B cell (primary cell): ENCODE data around the gene RIPOR2. TPM values are rescaled to one million over a fixed set of nuclear protein-coding genes. Genes with fewer than 3 reads are reported as not detected.
"Not testable (repeated sequence)": the region's sequence is repeated elsewhere in the genome, so short reads cannot be mapped to it uniquely, and the experiment has no call there.

Source experiments
- ATAC-seq: fragments of 200-7000 bp; cut with Tn5 transposase; one replicate; pipeline ENCODE4 v1.10.0; 2021; ENCODE audit warnings: low read depth, mild to moderate bottlenecking, moderate number of reproducible peaks, moderate library complexity
- CTCF ChIA-PET: fragments of 350-600 bp; sonication (Branson Sonifier 250); formaldehyde crosslinking; loops from one replicate; lab custom pipeline; 2021; ENCODE audit warnings: antibody characterized with exemption, inconsistent platforms; lab: Charles Lee
- POLR2A ChIA-PET: fragments of 350-600 bp; sonication (Branson Sonifier 250); formaldehyde crosslinking; loops from one replicate; lab custom pipeline; 2021; ENCODE audit warnings: antibody characterized with exemption; lab: Charles Lee
- DNase-seq: peaks from one replicate; pipeline ENCODE4 v3.0.0; 2013
- H2AFZ ChIP-seq: 2 replicates; pipeline ENCODE4 v1.6.1; 2012; ENCODE audit warnings: mild to moderate bottlenecking, low read depth, low read length; ENCODE audit not compliant: insufficient read depth, poor library complexity, severe bottlenecking
- H3K27ac ChIP-seq, 2 donors: 1 replicate in 1 of 2; 2 replicates in 1 of 2; pipeline ENCODE4 v1.5.1; 2012 to 2013; ENCODE audit warnings: low read length in 2 of 2, mild to moderate bottlenecking in 2 of 2, moderate library complexity in 1 of 2
- H3K27me3 ChIP-seq, 4 experiments: fragments of 200-600 bp in 1 of 4; sonication (generic) in 1 of 4; replicated peaks in 1 of 4; 1 replicate in 2 of 4; 2 replicates in 2 of 4; pipeline versions ENCODE4 v1.6.1 to v1.7.0; 2013 to 2016; ENCODE audit warnings: low read length in 3 of 4, mild to moderate bottlenecking in 2 of 4, mixed read lengths in 1 of 4, moderate library complexity in 1 of 4; ENCODE audit not compliant: insufficient read depth in 4 of 4, control insufficient read depth in 3 of 4; ENCODE audit errors: control extremely low read depth in 1 of 4
- H3K36me3 ChIP-seq, 2 experiments: replicated peaks in 1 of 2; 1 replicate in 1 of 2; 2 replicates in 1 of 2; pipeline versions ENCODE4 v1.6.1 to v1.7.1; 2013; ENCODE audit warnings: low read length in 1 of 2; ENCODE audit not compliant: insufficient read depth in 2 of 2, control insufficient read depth in 1 of 2; ENCODE audit errors: control extremely low read depth in 1 of 2, extremely low read depth in 1 of 2
- H3K4me1 ChIP-seq, 2 donors: fragments of 200-600 bp in 1 of 2; sonication (generic) in 1 of 2; 1 replicate in 1 of 2; 2 replicates in 1 of 2; pipeline versions ENCODE4 v1.5.1 to v1.6.1; 2013 to 2017; ENCODE audit warnings: low read length in 2 of 2; ENCODE audit not compliant: control insufficient read depth in 2 of 2, insufficient read depth in 2 of 2
- H3K4me2 ChIP-seq: replicated peaks from 2 replicates; pipeline ENCODE3; 2012; ENCODE audit warnings: mild to moderate bottlenecking, low read depth, low read length; ENCODE audit not compliant: poor library complexity, severe bottlenecking
- H3K4me3 ChIP-seq, 5 experiments: fragments of 200-600 bp in 1 of 5; sonication (generic) in 1 of 5; 1 replicate in 3 of 5; 2 replicates in 2 of 5; pipeline versions ENCODE4 v1.5.1 to v1.7.0; 2011 to 2016; ENCODE audit warnings: low read length in 4 of 5, mild to moderate bottlenecking in 4 of 5, low read depth in 2 of 5, control low read depth in 1 of 5, moderate library complexity in 1 of 5; ENCODE audit not compliant: insufficient read depth in 1 of 5; ENCODE audit errors: control extremely low read depth in 1 of 5, extremely low read depth in 1 of 5
- H3K79me2 ChIP-seq: fragments of 200-600 bp; sonication (generic); one replicate; pipeline ENCODE4 v1.6.0; 2016; ENCODE audit warnings: low read length; ENCODE audit not compliant: control insufficient read depth, insufficient read depth
- H3K9ac ChIP-seq: fragments of 200-600 bp; sonication (generic); 2 replicates; pipeline ENCODE4 v1.6.1; 2017; ENCODE audit warnings: mild to moderate bottlenecking, low read length, moderate library complexity
- H3K9me3 ChIP-seq, 3 donors: one replicate each; pipeline versions ENCODE4 v1.6.1 to v1.7.1; 2013; ENCODE audit warnings: low read length in 2 of 3; ENCODE audit not compliant: control insufficient read depth in 2 of 3, insufficient read depth in 1 of 3; ENCODE audit errors: control extremely low read depth in 1 of 3
- H4K20me1 ChIP-seq: 2 replicates; pipeline ENCODE4 v1.6.0; 2012; ENCODE audit warnings: mild to moderate bottlenecking, low read length; ENCODE audit not compliant: insufficient read depth, control insufficient read depth, poor library complexity, severe bottlenecking
- H3K27ac Mint-ChIP-seq: one replicate; pipeline ENCODE4 v1.8.0; 2021; ENCODE audit warnings: mixed read lengths
- H3K27me3 Mint-ChIP-seq: one replicate; pipeline ENCODE4 v1.8.0; 2021; ENCODE audit warnings: mixed read lengths
- H3K4me1 Mint-ChIP-seq: one replicate; pipeline ENCODE4 v1.8.0; 2021; ENCODE audit warnings: mixed read lengths
- H3K4me3 Mint-ChIP-seq: one replicate; pipeline ENCODE4 v1.8.0; 2021; ENCODE audit warnings: mixed read lengths
- H3K9me3 Mint-ChIP-seq: one replicate; pipeline ENCODE4 v1.8.0; 2022; ENCODE audit warnings: mixed read lengths; ENCODE audit not compliant: insufficient read depth
- EZH2 ChIP-seq: IDR thresholded peaks from 2 replicates; pipeline ENCODE4 v1.6.1; 2012; ENCODE audit warnings: borderline replicate concordance, low read depth, mild to moderate bottlenecking, moderate library complexity, low read length; ENCODE audit not compliant: insufficient read depth, poor library complexity, severe bottlenecking
- WGBS: methylation state at CpG from one replicate; pipeline ENCODE4 v1.1.5; 2013; ENCODE audit warnings: missing lambda C conversion rate; ENCODE audit not compliant: insufficient coverage; 5-methylcytosine and 5-hydroxymethylcytosine counted together
- intact Hi-C: fragments of 100-400 bp; cut with micrococcal nuclease; formaldehyde crosslinking; loops from one replicate; pipeline ENCODE4 v1.10.0; 2022
- polyA plus RNA-seq: library from polyadenylated mRNA; depleted of rRNA; stranded (reverse); fragments of >200 nt; gene quantifications from 2 replicates; pipeline ENCODE4 v1.2.3, GENCODE V29; 2012
- total RNA-seq, 2 donors: library from RNA; stranded (reverse); fragments of 120-200 nt in 1 of 2; gene quantifications; 1 replicate in 1 of 2; 2 replicates in 1 of 2; pipeline versions ENCODE4 v1.2.3 to v1.2.4, GENCODE V29; 2013 to 2022
- TF ChIP-seq, protein P1 (sequence below): fragments of 200-600 bp; IDR thresholded peaks from one replicate; pipeline ENCODE4 v1.8.0; 2022; ENCODE audit warnings: antibody characterized with exemption, mild to moderate bottlenecking

The RIPOR2 gene
- total and polyA plus RNA-seq, 2 donors (not counting 1 experiment from before 2014, with no cell fraction given) = 300 to 430 TPM

DNA sequence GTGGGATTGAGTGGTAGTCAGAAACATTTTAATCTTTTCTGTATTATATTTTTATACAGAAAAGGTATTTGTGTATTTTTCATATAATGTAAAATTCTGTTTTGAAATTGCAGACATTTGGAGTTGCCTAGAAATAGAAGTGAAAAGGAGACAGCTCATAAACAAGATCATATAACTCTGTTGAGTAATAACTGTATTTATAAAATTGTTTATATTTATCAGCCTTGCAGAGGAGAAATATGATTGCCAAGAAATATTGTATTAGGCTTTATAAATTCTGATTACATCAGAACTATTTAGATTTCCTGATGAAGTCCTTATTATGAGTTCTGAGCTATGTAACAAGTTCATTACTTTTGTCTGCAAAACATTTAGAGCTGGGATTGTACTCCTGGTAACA is 55.3 kb downstream of the RIPOR2 start:
- H3K4me3 Mint-ChIP-seq = no peak overlapping the region
- Histone ChIP-seq H3K4me2 (no peak overlapping the region), H3K27ac (peak overlapping the region in 1 of 2 donors; percentile 60), H3K36me3 (peaks cover 10 to 89% of the 10 kb centered on the region in 2 experiments), H3K4me1 (peaks cover 54 to 56% of the 10 kb centered on the region in 2 donors), H2AFZ (no peak overlapping the region), H3K27me3 (no peaks in the 10 kb centered on the region), H3K4me3 (no peak overlapping the region), H3K79me2 (peaks cover 99% of the 10 kb centered on the region), H3K9me3 (peaks cover 0 to 11% (median 0%) of the 10 kb centered on the region in 3 donors), H4K20me1 (peaks cover 92% of the 10 kb centered on the region), H3K9ac (no peak overlapping the region)
- H3K4me1 Mint-ChIP-seq = peaks cover 86% of the 10 kb centered on the region
- intact Hi-C loops = no loop called here
- DNase-seq = no peak
- H3K9me3 Mint-ChIP-seq = peaks cover 3% of the 10 kb centered on the region
- no peak for ATAC-seq
- peak overlapping the region; percentile 27 for H3K27ac Mint-ChIP-seq
- TF ChIP-seq, protein P1, sequence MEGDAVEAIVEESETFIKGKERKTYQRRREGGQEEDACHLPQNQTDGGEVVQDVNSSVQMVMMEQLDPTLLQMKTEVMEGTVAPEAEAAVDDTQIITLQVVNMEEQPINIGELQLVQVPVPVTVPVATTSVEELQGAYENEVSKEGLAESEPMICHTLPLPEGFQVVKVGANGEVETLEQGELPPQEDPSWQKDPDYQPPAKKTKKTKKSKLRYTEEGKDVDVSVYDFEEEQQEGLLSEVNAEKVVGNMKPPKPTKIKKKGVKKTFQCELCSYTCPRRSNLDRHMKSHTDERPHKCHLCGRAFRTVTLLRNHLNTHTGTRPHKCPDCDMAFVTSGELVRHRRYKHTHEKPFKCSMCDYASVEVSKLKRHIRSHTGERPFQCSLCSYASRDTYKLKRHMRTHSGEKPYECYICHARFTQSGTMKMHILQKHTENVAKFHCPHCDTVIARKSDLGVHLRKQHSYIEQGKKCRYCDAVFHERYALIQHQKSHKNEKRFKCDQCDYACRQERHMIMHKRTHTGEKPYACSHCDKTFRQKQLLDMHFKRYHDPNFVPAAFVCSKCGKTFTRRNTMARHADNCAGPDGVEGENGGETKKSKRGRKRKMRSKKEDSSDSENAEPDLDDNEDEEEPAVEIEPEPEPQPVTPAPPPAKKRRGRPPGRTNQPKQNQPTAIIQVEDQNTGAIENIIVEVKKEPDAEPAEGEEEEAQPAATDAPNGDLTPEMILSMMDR = no peak
- TF ChIP-seq EZH2 = no peak
- POLR2A ChIA-PET = interaction anchor here (0.8 to 1.6 kb wide), 2 partner anchors 11 to 53 kb away, joined by 3 read pairs; no protein-coding TSS in a partner anchor
- H3K27me3 Mint-ChIP-seq = no peaks in the 10 kb centered on the region
- CTCF ChIA-PET = interaction anchor here (1.0 to 5.0 kb wide), 9 partner anchors 9 to 190 kb away, joined by 3 to 37 read pairs (median 5); partner anchors contain the start of gene RIPOR2

- Histone ChIP-seq H4K20me1 (peaks cover 92% of the 10 kb centered on the region), H3K79me2 (peaks cover 99% of the 10 kb centered on the region), H3K27ac (peak overlapping the region in 1 of 2 donors; percentile 60), H3K4me2 (no peak overlapping the region), H3K9me3 (peaks cover 0 to 11% (median 0%) of the 10 kb centered on the region in 3 donors), H3K4me3 (no peak overlapping the region), H3K9ac (no peak overlapping the region), H3K4me1 (peaks cover 50 to 51% of the 10 kb centered on the region in 2 donors), H3K36me3 (peaks cover 15 to 89% of the 10 kb centered on the region in 2 experiments), H3K27me3 (no peaks in the 10 kb centered on the region), H2AFZ (no peak overlapping the region)
- ChIA-PET CTCF (interaction anchor here (0.6 to 5.0 kb wide), 3 partner anchors 62 to 192 kb away, joined by 4 to 37 read pairs (median 5); no protein-coding TSS in a partner anchor), POLR2A (no interaction called here)
- Mint-ChIP-seq H3K4me1 (peaks cover 82% of the 10 kb centered on the region), H3K27me3 (no peaks in the 10 kb centered on the region), H3K9me3 (peaks cover 3% of the 10 kb centered on the region), H3K27ac (peak overlapping the region; percentile 18), H3K4me3 (no peak overlapping the region)
- DNase-seq (no peak), ATAC-seq (no peak)
- no peak for TF ChIP-seq EZH2
- TF ChIP-seq, protein P1 = no peak
- intact Hi-C loops = no loop called here
- no CpG with 5 or more reads among the region's 3 CpGs for WGBS
These were observed 56.4 kb downstream of the RIPOR2 start for GRCh38 chr6:24879351-24879750.

DNA sequence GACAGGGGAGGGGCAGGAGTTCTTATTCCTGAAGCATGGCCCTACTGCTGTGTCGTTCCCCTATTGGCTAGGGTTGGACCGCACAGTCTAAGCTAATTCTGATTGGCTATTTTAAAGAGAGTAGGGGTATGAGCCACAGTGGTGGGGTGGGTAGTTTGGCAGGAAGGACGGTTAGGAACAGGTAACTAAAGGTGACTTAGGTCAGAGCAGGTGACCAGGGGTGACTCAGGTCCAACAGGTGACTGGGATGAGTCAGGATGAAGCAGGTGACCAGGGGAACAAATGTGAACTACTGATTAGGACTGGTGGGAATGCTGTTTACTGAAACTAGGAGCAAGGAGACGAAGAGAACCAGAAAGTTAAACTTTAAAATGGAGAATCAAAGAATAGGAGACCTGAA is 58.0 kb downstream of the RIPOR2 start:
- H3K4me2 ChIP-seq, H3K27me3 ChIP-seq, H3K9ac ChIP-seq, H2AFZ ChIP-seq, H3K9me3 Mint-ChIP-seq, H3K27me3 Mint-ChIP-seq, intact Hi-C loops, H3K4me3 ChIP-seq, DNase-seq, ATAC-seq, POLR2A ChIA-PET: not testable (repeated sequence)
- Histone ChIP-seq H3K36me3 (peaks cover 28 to 92% of the 10 kb centered on the region in 2 experiments), H4K20me1 (peaks cover 91% of the 10 kb centered on the region), H3K79me2 (peaks cover 99% of the 10 kb centered on the region), H3K9me3 (peaks cover 0 to 11% (median 0%) of the 10 kb centered on the region in 3 donors), H3K4me1 (peaks cover 34 to 39% of the 10 kb centered on the region in 2 donors), H3K27ac (peak overlapping the region in 1 of 2 donors; percentile 70)
- H3K27ac Mint-ChIP-seq = peak overlapping the region; percentile 84
- 97% methylated on average over 3 of the region's 4 CpGs for WGBS
- peak overlapping the region; percentile 16 for H3K4me3 Mint-ChIP-seq
- H3K4me1 Mint-ChIP-seq = peaks cover 72% of the 10 kb centered on the region
- CTCF ChIA-PET = interaction anchor here (1.9 to 2.0 kb wide), 2 partner anchors 20 to 114 kb away, joined by 7 read pairs; no protein-coding TSS in a partner anchor
